COR-L47 (cell line): ENCODE results near the gene BTBD2.

Source experiments
- DNase-seq: peaks from one replicate; lab custom pipeline; 2025; lab: John Stamatoyannopoulos, UW

The BTBD2 gene

DNA sequence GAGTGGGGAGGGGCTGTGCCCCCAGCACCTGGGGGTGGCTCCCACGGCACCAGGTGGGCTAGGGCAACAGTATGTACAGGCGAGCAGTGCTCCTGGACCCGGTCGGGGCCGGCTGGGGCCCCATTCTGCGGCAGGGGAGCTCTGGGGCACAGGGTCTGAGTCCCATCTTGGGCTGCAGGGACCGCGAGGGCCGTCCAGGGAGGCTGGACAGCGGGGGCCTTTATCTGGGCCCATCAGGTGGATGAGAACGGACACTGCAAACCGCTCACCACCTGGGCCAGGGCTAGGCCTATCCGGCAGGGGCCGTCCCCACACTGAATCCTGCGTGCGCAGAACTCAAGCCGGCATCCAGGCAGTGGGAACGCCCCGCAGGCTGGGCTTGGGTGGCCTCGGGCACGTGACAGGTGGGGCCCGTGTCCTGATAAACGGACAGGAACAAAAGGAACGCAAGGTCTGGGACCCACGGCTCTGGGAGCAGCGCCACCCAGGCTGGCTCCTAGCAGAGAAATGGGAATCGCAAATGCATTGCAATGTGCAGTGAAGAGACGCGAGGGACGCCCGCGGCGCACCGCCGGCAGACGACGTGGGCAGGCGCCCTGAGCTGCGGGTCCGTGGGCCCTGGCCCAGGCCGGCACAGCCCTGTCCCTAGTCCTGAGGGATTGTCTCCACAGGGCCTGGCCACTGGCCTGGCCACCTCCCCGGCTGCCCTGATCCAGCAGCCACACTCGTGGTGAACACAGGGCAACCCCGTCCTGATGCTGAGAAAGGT lies 29.7 kb downstream of the BTBD2 start:
- DNase-seq: no peak

DNA sequence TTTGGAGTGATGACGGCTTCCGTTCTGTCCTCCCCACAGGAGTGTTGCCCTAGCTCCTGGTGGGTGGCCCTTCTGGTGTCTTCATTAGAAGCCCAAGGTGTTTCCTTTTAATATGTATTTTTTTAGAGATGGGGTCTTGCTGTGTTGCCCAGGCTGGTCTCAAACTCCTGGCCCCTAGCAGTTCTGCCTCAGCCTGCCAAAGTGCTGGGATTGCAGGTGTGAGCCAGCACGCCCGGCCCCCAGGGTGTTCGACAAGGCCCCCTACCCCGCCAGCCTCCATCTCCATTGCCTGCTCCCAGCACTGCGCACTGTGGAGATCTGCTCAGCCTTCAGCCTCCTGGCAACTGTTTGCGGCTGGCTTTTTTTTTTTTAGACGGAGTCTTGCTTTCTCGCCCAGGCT lies 31.2 kb downstream of the BTBD2 start:
- no peak for DNase-seq

GRCh38 chr19:1981253-1981652 lies 34.3 kb downstream of the BTBD2 start:
- DNase-seq: no peak

GRCh38 chr19:1980809-1981181 lies 34.7 kb downstream of the BTBD2 start:
- no peak for DNase-seq

- DNase-seq: no peak
Measured at GRCh38 chr19:1980091-1980808, 35.3 kb downstream of the BTBD2 start.

GRCh38 chr19:1979642-1980041 lies 35.9 kb downstream of the BTBD2 start:
- no peak for DNase-seq

DNA sequence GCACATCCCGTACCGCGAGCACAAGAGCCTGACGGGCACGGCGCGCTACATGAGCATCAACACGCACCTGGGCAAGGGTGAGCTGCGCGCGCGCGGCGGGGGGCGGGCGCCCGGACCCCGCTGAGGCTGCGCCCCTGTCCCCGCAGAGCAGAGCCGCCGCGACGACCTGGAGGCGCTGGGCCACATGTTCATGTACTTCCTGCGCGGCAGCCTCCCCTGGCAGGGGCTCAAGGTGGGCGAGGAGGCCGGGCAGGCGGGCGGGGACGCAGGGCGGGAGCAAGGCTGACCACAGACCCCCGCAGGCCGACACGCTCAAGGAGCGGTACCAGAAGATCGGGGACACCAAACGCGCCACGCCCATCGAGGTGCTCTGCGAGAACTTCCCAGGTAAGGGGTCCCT lies 36.5 kb downstream of the BTBD2 start:
- DNase-seq: no peak

GRCh38 chr19:1978346-1978894 lies 37.1 kb downstream of the BTBD2 start:
- DNase-seq: no peak

DNA sequence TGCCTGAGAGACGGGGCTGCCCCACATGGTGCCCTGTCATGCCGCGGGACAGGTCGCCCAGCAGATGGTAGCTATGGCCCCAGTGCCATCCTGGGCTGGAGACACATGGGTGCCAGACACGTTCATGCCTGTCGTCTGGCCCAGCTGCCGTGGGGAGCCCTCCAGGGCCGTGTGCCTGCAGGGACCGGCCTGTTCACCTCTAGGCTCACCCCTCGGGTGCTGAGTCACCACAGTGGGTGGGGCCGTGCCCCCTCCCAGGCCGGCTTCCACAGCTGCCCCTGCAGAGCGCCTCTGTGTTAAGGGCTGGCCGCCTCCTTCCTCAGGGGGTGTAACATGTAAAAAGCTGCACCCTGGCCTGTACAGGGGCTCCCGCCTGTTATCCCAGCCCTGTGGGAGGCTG lies 38.4 kb downstream of the BTBD2 start:
- DNase-seq: no peak

- DNase-seq: no peak
Measured at GRCh38 chr19:1975162-1975480, 40.4 kb downstream of the BTBD2 start.

- no peak for DNase-seq
Measured at GRCh38 chr19:1974381-1975161, 40.9 kb downstream of the BTBD2 start.

DNA sequence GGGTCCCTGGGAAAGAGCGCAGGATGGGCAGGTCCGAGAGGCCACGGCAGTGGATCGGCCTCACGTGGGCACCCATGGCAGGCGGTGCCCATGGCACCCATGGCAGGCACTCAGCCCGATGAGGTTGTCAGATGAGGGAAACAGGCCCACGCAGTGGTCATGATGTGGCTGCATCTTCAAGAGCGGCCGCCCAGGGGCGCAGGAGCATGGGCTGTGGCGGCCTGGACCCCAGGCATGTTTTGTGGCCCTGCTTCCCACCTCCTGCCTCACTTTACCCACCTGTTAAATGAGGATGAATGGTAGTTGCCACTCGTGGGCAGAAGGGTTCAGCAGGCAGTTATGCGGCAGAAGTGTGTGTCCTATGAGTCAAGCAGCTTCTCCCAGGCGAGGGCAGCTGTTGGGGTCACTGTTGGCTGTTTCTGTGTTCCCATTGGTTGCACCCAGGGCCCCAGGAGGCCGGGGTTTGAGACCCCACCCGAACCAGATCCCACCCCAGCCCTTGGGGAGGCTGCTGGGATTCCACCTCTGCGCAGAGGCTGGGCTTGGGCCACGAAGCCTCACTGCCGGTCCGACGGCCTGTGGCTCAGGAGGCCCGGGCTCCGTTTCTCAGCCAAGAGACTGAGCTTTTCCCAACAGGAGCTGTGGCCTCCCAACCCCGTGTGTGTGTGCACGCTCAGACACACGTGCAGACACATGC lies 44.6 kb downstream of the BTBD2 start:
- no peak for DNase-seq

DNA sequence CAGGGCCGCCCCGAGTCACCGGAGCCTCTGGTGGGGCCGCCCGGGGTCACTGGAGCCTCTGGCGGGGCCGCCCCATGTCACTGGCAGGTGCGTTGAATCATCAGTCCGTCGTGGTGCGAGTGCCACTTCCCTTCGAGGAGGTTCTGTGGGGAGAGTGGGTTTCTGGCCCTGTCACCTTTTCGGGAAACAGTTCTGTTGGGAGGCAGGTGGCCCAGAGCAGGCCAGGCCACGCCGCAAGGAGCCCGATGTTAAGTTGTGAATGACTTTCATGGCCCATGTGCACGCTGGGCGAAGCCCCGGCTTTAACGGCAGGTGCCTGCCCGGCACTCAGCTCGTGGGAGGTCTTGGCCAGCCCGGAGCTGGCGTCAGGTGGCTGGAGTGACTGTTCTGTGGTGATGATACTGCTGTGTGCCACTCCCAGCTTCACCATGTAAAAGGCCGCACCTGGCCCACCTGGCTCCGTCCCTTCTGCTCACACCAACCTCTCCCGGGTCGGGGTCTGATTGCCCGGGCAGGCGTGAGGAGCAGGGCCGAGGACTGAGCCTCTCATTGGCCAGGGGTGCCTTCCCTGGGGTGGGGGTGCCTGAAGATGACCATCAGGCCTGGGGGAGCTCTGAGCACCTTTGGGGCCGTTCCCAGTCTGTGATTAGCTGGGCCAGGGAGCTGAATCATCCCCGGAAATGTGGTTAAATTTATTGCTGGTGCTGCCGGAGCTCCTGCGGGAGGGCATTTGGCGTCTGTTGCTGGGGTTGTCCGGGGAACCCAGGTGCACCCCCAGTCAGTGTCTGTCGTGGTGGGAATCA lies 45.3 kb downstream of the BTBD2 start:
- DNase-seq: no peak

GRCh38 chr19:1969176-1970002 lies 46.1 kb downstream of the BTBD2 start:
- DNase-seq: no peak

GRCh38 chr19:1968279-1969175 lies 47.0 kb downstream of the BTBD2 start:
- no peak for DNase-seq

DNA sequence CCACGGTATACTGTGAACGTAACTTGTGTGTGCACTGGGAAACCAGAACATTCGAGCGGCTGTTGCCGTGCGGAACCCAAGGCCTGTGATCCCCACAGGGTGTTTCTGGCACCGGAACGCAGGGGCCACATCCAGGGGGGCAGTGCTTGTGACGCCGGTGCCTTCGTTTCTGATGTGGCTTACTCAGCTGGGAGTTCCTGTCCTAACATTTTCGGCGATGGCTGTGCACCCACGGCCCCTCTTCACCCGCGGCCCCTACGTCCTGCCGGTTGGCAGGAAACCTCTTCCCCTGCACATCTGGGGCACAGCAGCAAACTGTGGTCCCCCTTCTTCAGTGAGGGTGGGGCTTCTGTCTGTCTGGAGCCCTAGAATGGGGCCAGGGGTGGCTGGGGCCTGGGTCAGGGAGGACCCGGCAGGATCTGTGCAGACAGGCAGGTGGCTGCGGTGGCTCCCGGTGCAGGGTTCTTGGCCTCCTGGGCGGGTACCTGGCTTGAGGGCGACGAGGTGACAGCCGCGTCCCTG lies 48.4 kb downstream of the BTBD2 start:
- no peak for DNase-seq

- no peak for DNase-seq
Measured at GRCh38 chr19:1962674-1963073, 52.8 kb downstream of the BTBD2 start.

DNA sequence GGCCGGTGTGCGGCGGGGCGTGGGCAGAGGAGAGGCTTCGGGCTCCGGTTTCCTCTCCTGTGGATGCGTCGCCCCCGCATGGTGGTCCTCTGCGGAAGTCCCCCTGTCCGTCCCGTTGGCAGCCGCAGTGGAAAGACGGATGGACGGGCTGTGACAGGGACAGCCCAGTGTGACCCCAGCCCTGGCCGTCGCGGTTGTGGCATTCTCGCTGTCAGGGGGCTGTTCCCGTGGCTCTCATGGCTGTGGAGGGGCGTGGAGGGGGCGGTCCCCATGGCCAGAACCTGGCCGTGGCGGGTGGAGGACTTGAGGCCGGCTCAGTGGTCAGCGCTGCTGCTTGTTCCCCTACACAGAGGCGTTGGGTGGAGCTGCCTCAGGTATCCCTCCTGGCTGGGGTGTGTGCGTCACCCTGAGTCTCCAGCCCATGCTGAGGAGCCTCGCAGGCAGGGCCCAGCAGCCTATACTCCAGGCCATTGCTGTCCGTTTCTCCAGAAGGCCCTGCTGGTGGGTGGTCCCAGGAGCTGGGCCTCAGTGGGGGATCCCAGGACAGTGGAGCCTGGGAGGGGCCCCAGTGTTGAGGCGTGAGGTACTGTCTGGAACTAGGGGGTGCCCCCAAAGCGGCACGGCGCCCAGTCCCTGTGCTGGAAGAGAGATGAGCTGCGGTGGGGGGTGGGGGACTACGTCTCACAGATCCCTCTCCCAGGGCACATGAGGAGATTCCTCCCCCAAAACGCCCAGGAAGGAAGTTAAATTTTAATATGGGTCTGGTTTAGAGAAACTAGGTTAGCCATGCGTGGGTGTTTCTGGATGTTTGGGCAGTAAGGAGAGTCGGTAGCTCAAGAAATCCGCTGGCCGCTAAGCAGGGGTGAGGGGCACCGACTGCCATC lies 54.3 kb downstream of the BTBD2 start:
- DNase-seq: no peak
